ENCODE measurements around the gene IL1RN.
A peak's percentile ranks its signal among the peaks of the same experiment; 100 is the strongest.

The IL1RN gene

GRCh38 chr2:113126845-113127645, at the start of gene IL1RN:
Gene IL1RN (plus strand): TSS chr2:113127598. CDS start chr2:113127625, 27 bp downstream.
- no peaks in the 10 kb centered on the region for H3K9me3 Mint-ChIP-seq
- ATAC-seq (replicated peaks; ENCODE audit: extremely low read depth, poor library complexity, severe bottlenecking) (no peak), DNase-seq (ENCODE audit: low spot score in 2 of 2) (no peak)
- H3K27ac Mint-ChIP-seq (ENCODE audit: low read depth): peak within 1 kb of the TSS; percentile 67
- no peaks in the 10 kb centered on the region for H3K36me3 Mint-ChIP-seq (ENCODE audit: insufficient read depth)
- H3K4me1 Mint-ChIP-seq: peaks cover 17% of the 10 kb centered on the region
- H3K4me3 Mint-ChIP-seq: no peak within 1 kb of the TSS
- H3K27me3 Mint-ChIP-seq: no peaks in the 10 kb centered on the region

- Mint-ChIP-seq H3K27ac (ENCODE audit: low read depth) (no peak overlapping the region), H3K4me1 (peaks cover 7% of the 10 kb centered on the region), H3K9me3 (no peaks in the 10 kb centered on the region), H3K27me3 (peaks cover 34% of the 10 kb centered on the region), H3K4me3 (no peak overlapping the region), H3K36me3 (ENCODE audit: insufficient read depth) (no peaks in the 10 kb centered on the region)
- no peak for DNase-seq (ENCODE audit: low spot score in 2 of 2)
- no peak for ATAC-seq (replicated peaks; ENCODE audit: extremely low read depth, poor library complexity, severe bottlenecking)
Observed at GRCh38 chr2:113077921-113078320, 49.5 kb upstream of the IL1RN start.

GRCh38 chr2:113078350-113078839, 49.0 kb upstream of the IL1RN start:
- Mint-ChIP-seq H3K4me1 (peaks cover 7% of the 10 kb centered on the region), H3K9me3 (no peaks in the 10 kb centered on the region), H3K4me3 (no peak overlapping the region), H3K36me3 (ENCODE audit: insufficient read depth) (no peaks in the 10 kb centered on the region), H3K27ac (ENCODE audit: low read depth) (no peak overlapping the region), H3K27me3 (peaks cover 34% of the 10 kb centered on the region)
- ATAC-seq (replicated peaks; ENCODE audit: extremely low read depth, poor library complexity, severe bottlenecking) (no peak), DNase-seq (ENCODE audit: low spot score in 2 of 2) (no peak)

DNA sequence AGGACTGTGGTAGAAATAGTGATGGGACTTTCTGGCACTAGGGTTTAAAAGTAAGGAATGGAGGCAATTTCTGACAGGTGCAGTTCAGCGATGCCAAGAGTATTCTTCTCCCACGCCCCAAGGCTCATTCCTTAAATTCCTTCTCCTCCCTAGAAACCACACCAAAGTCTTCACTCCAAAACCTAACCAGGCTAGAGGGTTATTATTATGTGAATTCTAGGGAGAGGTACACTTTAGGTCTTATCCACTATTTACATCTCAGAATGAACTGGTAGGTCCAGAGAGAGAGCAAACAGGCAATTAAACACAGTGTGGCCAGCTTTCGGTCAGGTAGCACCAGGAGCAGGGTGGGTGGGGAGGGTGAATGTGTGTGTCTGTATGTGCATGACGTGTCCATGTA, 48.3 kb upstream of the IL1RN start:
- Mint-ChIP-seq H3K36me3 (ENCODE audit: insufficient read depth) (no peaks in the 10 kb centered on the region), H3K27ac (ENCODE audit: low read depth) (no peak overlapping the region), H3K4me3 (no peak overlapping the region), H3K4me1 (peaks cover 7% of the 10 kb centered on the region), H3K9me3 (no peaks in the 10 kb centered on the region), H3K27me3 (peaks cover 34% of the 10 kb centered on the region)
- DNase-seq (ENCODE audit: low spot score in 2 of 2) (no peak), ATAC-seq (replicated peaks; ENCODE audit: extremely low read depth, poor library complexity, severe bottlenecking) (no peak)

GRCh38 chr2:113080134-113080533, 47.3 kb upstream of the IL1RN start:
- Mint-ChIP-seq H3K4me3 (no peak overlapping the region), H3K36me3 (ENCODE audit: insufficient read depth) (no peaks in the 10 kb centered on the region), H3K4me1 (peaks cover 2% of the 10 kb centered on the region), H3K27me3 (peaks cover 27% of the 10 kb centered on the region), H3K27ac (ENCODE audit: low read depth) (no peak overlapping the region), H3K9me3 (no peaks in the 10 kb centered on the region)
- DNase-seq (ENCODE audit: low spot score in 2 of 2): no peak
- ATAC-seq (replicated peaks; ENCODE audit: extremely low read depth, poor library complexity, severe bottlenecking): peak; percentile 43

- no peak for DNase-seq (ENCODE audit: low spot score in 2 of 2)
- Mint-ChIP-seq H3K4me1 (no peaks in the 10 kb centered on the region), H3K27me3 (peaks cover 30% of the 10 kb centered on the region), H3K9me3 (no peaks in the 10 kb centered on the region), H3K4me3 (no peak overlapping the region), H3K36me3 (ENCODE audit: insufficient read depth) (no peaks in the 10 kb centered on the region), H3K27ac (ENCODE audit: low read depth) (no peak overlapping the region)
- ATAC-seq (replicated peaks; ENCODE audit: extremely low read depth, poor library complexity, severe bottlenecking): no peak
Observed at GRCh38 chr2:113081488-113082210, 45.7 kb upstream of the IL1RN start.

- Mint-ChIP-seq H3K4me3 (no peak overlapping the region), H3K4me1 (no peaks in the 10 kb centered on the region), H3K36me3 (ENCODE audit: insufficient read depth) (no peaks in the 10 kb centered on the region), H3K9me3 (no peaks in the 10 kb centered on the region), H3K27ac (ENCODE audit: low read depth) (no peak overlapping the region), H3K27me3 (peaks cover 18% of the 10 kb centered on the region)
- no peak for ATAC-seq (replicated peaks; ENCODE audit: extremely low read depth, poor library complexity, severe bottlenecking)
- no peak for DNase-seq (ENCODE audit: low spot score in 2 of 2)
Observed at GRCh38 chr2:113083296-113083695, 44.1 kb upstream of the IL1RN start.

DNA sequence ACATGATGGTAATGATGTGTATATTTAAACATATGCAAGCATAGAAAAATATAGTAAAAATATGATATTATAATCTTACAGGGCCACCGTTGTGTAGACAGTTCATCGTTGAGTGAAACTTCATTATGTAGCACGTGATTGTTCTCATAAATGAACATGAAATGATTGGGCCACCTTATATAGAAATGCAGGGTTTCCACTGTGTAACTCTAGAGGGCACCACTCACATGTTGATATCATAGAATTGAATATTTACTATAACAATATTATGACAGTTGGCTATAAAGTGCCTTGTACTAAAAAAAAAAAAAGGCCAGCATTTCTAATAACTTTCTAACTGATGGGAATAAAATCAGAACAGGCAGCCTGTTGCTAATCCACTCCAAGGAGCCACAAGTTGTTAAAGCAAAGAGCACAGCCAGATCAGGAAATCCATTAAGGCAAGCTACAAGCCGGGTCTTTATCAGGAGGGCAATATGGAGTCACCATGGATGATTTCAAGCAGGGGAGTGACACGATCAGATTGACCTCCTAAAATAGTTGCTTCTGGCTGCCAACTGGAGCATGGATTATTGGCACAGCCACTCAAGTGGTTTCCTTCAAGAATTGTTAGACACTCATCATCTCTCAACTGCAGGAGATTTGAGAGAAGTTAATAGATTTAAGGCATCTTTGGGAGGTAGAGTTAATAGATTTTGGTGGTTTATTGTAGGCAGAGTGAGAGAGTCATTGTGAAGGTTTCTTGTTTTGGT, 43.0 kb upstream of the IL1RN start:
- Mint-ChIP-seq H3K4me1 (no peaks in the 10 kb centered on the region), H3K36me3 (ENCODE audit: insufficient read depth) (no peaks in the 10 kb centered on the region), H3K27me3 (peaks cover 14% of the 10 kb centered on the region), H3K9me3 (no peaks in the 10 kb centered on the region), H3K4me3 (no peak overlapping the region), H3K27ac (ENCODE audit: low read depth) (no peak overlapping the region)
- DNase-seq (ENCODE audit: low spot score in 2 of 2) (no peak), ATAC-seq (replicated peaks; ENCODE audit: extremely low read depth, poor library complexity, severe bottlenecking) (no peak)

DNA sequence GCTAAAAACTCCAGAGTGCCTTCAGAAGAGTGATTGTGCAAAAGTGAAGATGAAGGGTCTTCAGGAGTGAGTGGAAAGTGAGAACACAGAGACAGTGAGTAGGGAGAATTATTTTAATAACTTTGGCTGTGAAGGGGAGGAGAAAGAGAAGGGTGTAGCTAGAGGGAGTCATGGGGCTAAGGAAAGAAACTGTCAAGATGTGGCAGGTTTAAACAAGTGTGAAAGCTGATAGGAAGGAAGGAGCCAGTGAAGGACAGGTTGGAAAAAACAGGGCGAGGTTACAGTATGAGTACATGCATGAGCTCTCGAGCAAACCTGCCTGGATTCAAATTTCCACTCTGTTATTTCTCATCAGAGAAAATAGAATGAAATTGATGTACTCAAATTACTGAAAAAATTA, 41.9 kb upstream of the IL1RN start:
- Mint-ChIP-seq H3K4me1 (no peaks in the 10 kb centered on the region), H3K27me3 (peaks cover 6% of the 10 kb centered on the region), H3K36me3 (ENCODE audit: insufficient read depth) (no peaks in the 10 kb centered on the region), H3K27ac (ENCODE audit: low read depth) (no peak overlapping the region), H3K4me3 (no peak overlapping the region), H3K9me3 (no peaks in the 10 kb centered on the region)
- DNase-seq (ENCODE audit: low spot score in 2 of 2): no peak
- ATAC-seq (replicated peaks; ENCODE audit: extremely low read depth, poor library complexity, severe bottlenecking): no peak

DNA sequence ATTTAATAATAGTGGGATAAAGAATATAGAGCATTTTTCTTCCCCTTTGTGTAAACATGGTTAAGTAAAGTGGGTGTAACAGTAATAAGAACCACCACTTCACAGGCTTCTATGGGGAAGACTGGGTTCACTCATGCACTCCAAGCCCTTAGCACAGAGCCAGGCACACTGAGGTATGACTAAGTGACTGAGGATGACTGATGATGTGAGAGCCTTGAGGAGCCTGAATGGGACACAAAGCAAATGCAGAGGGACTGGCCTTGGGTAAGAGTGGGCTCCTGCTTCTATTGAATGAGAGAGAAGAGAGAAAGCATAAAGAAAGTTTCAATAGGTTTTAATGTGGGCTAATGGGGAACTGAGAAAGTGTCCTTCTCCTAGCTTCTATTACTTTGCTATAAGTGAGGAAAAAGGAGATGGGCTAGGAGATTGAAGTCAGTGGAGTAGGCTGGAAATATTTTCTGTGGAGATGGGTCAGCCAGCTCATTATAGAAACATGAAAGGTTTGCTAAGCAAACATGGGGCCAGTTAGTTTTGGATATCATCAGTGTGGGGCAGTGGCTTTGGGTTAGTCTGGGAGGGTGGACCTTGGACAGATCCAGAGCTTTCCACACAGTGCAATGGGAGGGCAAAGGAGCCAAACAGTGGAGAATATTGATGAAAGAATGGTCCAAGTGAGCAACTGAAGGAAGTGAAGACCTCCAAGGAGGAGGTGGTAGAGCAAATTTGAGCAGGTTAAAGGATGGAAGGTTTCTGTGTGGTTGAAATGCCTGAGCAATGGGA, 39.0 kb upstream of the IL1RN start:
- peaks cover 6% of the 10 kb centered on the region for H3K27me3 Mint-ChIP-seq
- H3K4me1 Mint-ChIP-seq: no peaks in the 10 kb centered on the region
- H3K27ac Mint-ChIP-seq (ENCODE audit: low read depth): no peak overlapping the region
- no peaks in the 10 kb centered on the region for H3K9me3 Mint-ChIP-seq
- no peak overlapping the region for H3K4me3 Mint-ChIP-seq
- no peak for DNase-seq (ENCODE audit: low spot score in 2 of 2)
- ATAC-seq (replicated peaks; ENCODE audit: extremely low read depth, poor library complexity, severe bottlenecking): no peak
- H3K36me3 Mint-ChIP-seq (ENCODE audit: insufficient read depth): no peaks in the 10 kb centered on the region

GRCh38 chr2:113089916-113090315, 37.5 kb upstream of the IL1RN start:
- Mint-ChIP-seq H3K4me3 (no peak overlapping the region), H3K36me3 (ENCODE audit: insufficient read depth) (no peaks in the 10 kb centered on the region), H3K27me3 (peaks cover 9% of the 10 kb centered on the region), H3K4me1 (no peaks in the 10 kb centered on the region), H3K9me3 (no peaks in the 10 kb centered on the region), H3K27ac (ENCODE audit: low read depth) (no peak overlapping the region)
- no peak for DNase-seq (ENCODE audit: low spot score in 2 of 2)
- no peak for ATAC-seq (replicated peaks; ENCODE audit: extremely low read depth, poor library complexity, severe bottlenecking)

All from central memory CD8-positive, alpha-beta T cell (primary cell).